HCT116 (cell line): ENCODE measurements around the gene FSHR. TPM values are rescaled to one million over a fixed set of nuclear protein-coding genes. Genes with fewer than 3 reads are reported as not detected.

ENCODE experiments used
- ATAC-seq: fragments of 200-7000 bp; cut with Tn5 transposase; 2 replicates; pipeline ENCODE4 v1.9.1; 2020; ENCODE audit warnings: mild to moderate bottlenecking, moderate library complexity
- BruUV-seq: library from RNA; stranded (reverse); fragments of 400-500 nt; replicated peaks from 2 replicates; lab custom pipeline; 2021; lab: Mats Ljungman, UMichigan
- CTCF ChIA-PET: fragments of 300-600 bp; sonication (Branson Sonifier 250); formaldehyde crosslinking; loops from one replicate; lab custom pipeline; 2021; ENCODE audit warnings: antibody characterized with exemption; lab: Charles Lee
- POLR2A ChIA-PET: fragments of 300-600, 350-600 bp; sonication (Branson Sonifier 250); formaldehyde crosslinking; loops from one replicate; lab custom pipeline; 2021; ENCODE audit warnings: antibody characterized with exemption; lab: Charles Lee
- RAD21 ChIA-PET, 2 experiments: fragments of 300-600 bp; sonication (Branson Sonifier 250); formaldehyde crosslinking; loops; one replicate each; lab custom pipeline; 2023; ENCODE audit warnings: low total read pairs in 2 of 2; ENCODE audit not compliant: uncharacterized antibody in 2 of 2, unreplicated experiment in 2 of 2, low non-redundant PET in 1 of 2; lab: Charles Lee
- DNase-seq: peaks from one replicate; pipeline ENCODE4 v3.0.0-alpha.2; 2010; ENCODE audit warnings: low read depth, low spot score
- H2AFZ ChIP-seq: fragments of 200-600 bp; shearing (Covaris generic), sonication (generic); 2 replicates; pipeline ENCODE4 v1.6.1; 2017; ENCODE audit warnings: low read depth, mixed run types, mixed read lengths, antibody characterized with exemption, low read length; ENCODE audit not compliant: poor library complexity, severe bottlenecking
- H3K27ac ChIP-seq: 2 replicates; pipeline ENCODE4 v1.5.1; 2012; ENCODE audit warnings: low read depth, low read length
- H3K27me3 ChIP-seq: fragments of 200-600 bp; sonication (generic); 2 replicates; pipeline ENCODE4 v1.6.1; 2016; ENCODE audit warnings: mixed run types, low read length, mixed read lengths; ENCODE audit not compliant: insufficient read depth
- H3K36me3 ChIP-seq, 2 experiments: fragments of 200-500 bp in 1 of 2; fragments of 200-600 bp in 1 of 2; sonication (Bioruptor generic) in 1 of 2; sonication (generic) in 1 of 2; 2 replicates each; pipeline versions ENCODE4 v1.5.1 to v1.6.1; 2014 to 2016; ENCODE audit warnings: low read length in 2 of 2, inconsistent platforms in 1 of 2, mixed read lengths in 1 of 2, mixed run types in 1 of 2; ENCODE audit not compliant: insufficient read depth in 2 of 2, control insufficient read depth in 1 of 2
- H3K4me1 ChIP-seq, 2 experiments: fragments of 200-600 bp in 1 of 2; sonication (generic) in 1 of 2; 2 replicates each; pipeline versions ENCODE4 v1.5.1 to v1.6.1; 2012 to 2017; ENCODE audit warnings: low read length in 2 of 2, inconsistent platforms in 1 of 2, mild to moderate bottlenecking in 1 of 2, mixed read lengths in 1 of 2, mixed run types in 1 of 2, moderate library complexity in 1 of 2; ENCODE audit not compliant: insufficient read depth in 2 of 2, control insufficient read depth in 1 of 2
- H3K4me2 ChIP-seq: fragments of 200-600 bp; sonication (generic); 2 replicates; pipeline ENCODE4 v1.6.1; 2017; ENCODE audit warnings: mixed run types, low read length, mixed read lengths
- H3K4me3 ChIP-seq, 2 experiments: fragments of 200-600 bp in 1 of 2; sonication (generic) in 1 of 2; replicated peaks in 1 of 2; 2 replicates each; pipeline ENCODE4 v1.5.1; 2011 to 2016; ENCODE audit warnings: low read length in 2 of 2, control low read depth in 1 of 2, low read depth in 1 of 2, mild to moderate bottlenecking in 1 of 2, mixed read lengths in 1 of 2, mixed run types in 1 of 2
- H3K79me2 ChIP-seq: fragments of 200-600 bp; sonication (generic); 2 replicates; pipeline ENCODE4 v1.6.1; 2017; ENCODE audit warnings: mild to moderate bottlenecking, mixed run types, low read length, moderate library complexity, mixed read lengths; ENCODE audit not compliant: insufficient read depth
- H3K9ac ChIP-seq: fragments of 200-600 bp; sonication (generic); 2 replicates; pipeline ENCODE4 v1.6.1; 2016; ENCODE audit warnings: low read length, mixed read lengths
- H3K9me2 ChIP-seq: fragments of 200-600 bp; sonication (generic), shearing (Covaris generic); 2 replicates; pipeline ENCODE4 v1.6.1; 2017; ENCODE audit warnings: mixed run types, mild to moderate bottlenecking, moderate library complexity; ENCODE audit not compliant: insufficient read depth
- H3K9me3 ChIP-seq, 2 experiments: fragments of 200-500 bp in 1 of 2; fragments of 200-600 bp in 1 of 2; sonication (Bioruptor generic) in 1 of 2; sonication (generic) in 1 of 2; 2 replicates each; pipeline ENCODE4 v1.6.1; 2014 to 2017; ENCODE audit warnings: low read length in 2 of 2, mixed read lengths in 2 of 2, inconsistent platforms in 1 of 2, low read depth in 1 of 2, mild to moderate bottlenecking in 1 of 2, mixed run types in 1 of 2, moderate library complexity in 1 of 2; ENCODE audit not compliant: control insufficient read depth in 1 of 2, insufficient read depth in 1 of 2
- H4K20me1 ChIP-seq: fragments of 200-600 bp; sonication (generic), shearing (Covaris generic); 2 replicates; pipeline ENCODE4 v1.6.1; 2017; ENCODE audit warnings: mixed run types, mild to moderate bottlenecking, moderate library complexity; ENCODE audit not compliant: insufficient read depth
- ATF3 ChIP-seq: IDR thresholded peaks from 2 replicates; pipeline ENCODE4 v1.6.1; 2012
- CTCF ChIP-seq, 3 experiments: fragments of 200-600 bp in 1 of 3; sonication (generic) in 1 of 3; IDR thresholded peaks in 2 of 3; conservative IDR thresholded peaks in 1 of 3; 2 replicates each; pipeline ENCODE4 v1.5.1; 2012 to 2017; ENCODE audit warnings: low read depth in 2 of 3, low read length in 2 of 3, antibody characterized with exemption in 1 of 3, borderline replicate concordance in 1 of 3, control low read depth in 1 of 3, mild to moderate bottlenecking in 1 of 3, mixed read lengths in 1 of 3, mixed run types in 1 of 3, moderate library complexity in 1 of 3; ENCODE audit not compliant: insufficient read depth in 1 of 3
- ELF1 ChIP-seq: IDR thresholded peaks from 2 replicates; pipeline ENCODE4 v1.6.1; 2012; ENCODE audit warnings: low read depth, borderline replicate concordance
- EZH2phosphoT487 ChIP-seq: fragments of 200-600 bp; IDR thresholded peaks from 2 replicates; pipeline ENCODE4 v1.6.1; 2018; ENCODE audit warnings: antibody characterized with exemption, borderline replicate concordance
- FOSL1 ChIP-seq: IDR thresholded peaks from 2 replicates; pipeline ENCODE4 v1.6.1; 2012; ENCODE audit warnings: low read depth
- MAX ChIP-seq: IDR thresholded peaks from 2 replicates; pipeline ENCODE4 v1.6.1; 2012
- POLR2A ChIP-seq: IDR thresholded peaks from 2 replicates; pipeline ENCODE4 v1.7.0; 2011; ENCODE audit warnings: borderline replicate concordance; ENCODE audit not compliant: insufficient read depth, insufficient read length; ENCODE audit errors: extremely low read depth
- POLR2AphosphoS5 ChIP-seq: IDR thresholded peaks from 2 replicates; pipeline ENCODE4 v1.6.1; 2011; ENCODE audit warnings: mild to moderate bottlenecking, low read depth, low read length, moderate library complexity
- RAD21 ChIP-seq: IDR thresholded peaks from 2 replicates; pipeline ENCODE4 v1.6.1; 2012; ENCODE audit warnings: low read depth, mild to moderate bottlenecking
- REST ChIP-seq: IDR thresholded peaks from 2 replicates; pipeline ENCODE4 v1.6.1; 2012; ENCODE audit warnings: low read depth
- SIN3A ChIP-seq: IDR thresholded peaks from 2 replicates; pipeline ENCODE4 v1.6.1; 2012; ENCODE audit warnings: low read depth
- SRF ChIP-seq: IDR thresholded peaks from 2 replicates; pipeline ENCODE4 v1.6.1; 2012; ENCODE audit warnings: low read depth
- ZFX ChIP-seq: fragments of 450-650 bp; IDR thresholded peaks from 2 replicates; pipeline ENCODE4 v1.6.1; 2017
- intact Hi-C: fragments of 100-400 bp; cut with micrococcal nuclease; formaldehyde crosslinking; loops from 2 replicates; pipeline ENCODE4 v1.10.0; 2022
- total RNA-seq: library from RNA; stranded (reverse); gene quantifications from one replicate; pipeline ENCODE4 v1.2.1, GENCODE V29; 2021; ENCODE audit not compliant: unreplicated experiment

Gene FSHR
- total RNA-seq, 1 experiment from 2014 or later: not detected

- ATAC-seq: no peak
- no peaks in the 10 kb centered on the region for H3K27me3 ChIP-seq
- CTCF ChIA-PET: no interaction called here
- no peaks in the 10 kb centered on the region for H4K20me1 ChIP-seq
- no peak overlapping the region for H3K9ac ChIP-seq
- no peak for DNase-seq
- H3K79me2 ChIP-seq: no peaks in the 10 kb centered on the region
- no TSS peak for BruUV-seq
- POLR2A ChIA-PET: no interaction called here
- no peak overlapping the region for H3K4me2 ChIP-seq
- H3K4me3 ChIP-seq: no peak overlapping the region
- H3K36me3 ChIP-seq: no peaks in the 10 kb centered on the region
- no peak overlapping the region for H3K27ac ChIP-seq
- no peak overlapping the region for H2AFZ ChIP-seq
- TF ChIP-seq ELF1: no peak
- no peak for TF ChIP-seq POLR2AphosphoS5
- no peak for TF ChIP-seq CTCF (IDR thresholded peaks at IDR 0.05 in 2 of 3, conservative IDR thresholded peaks at IDR 0.05 in 1 of 3; ENCODE audit: borderline replicate concordance in 1 of 3, insufficient read depth in 1 of 3, low read depth in 2 of 3, low read length in 2 of 3)
- TF ChIP-seq FOSL1: no peak
- H3K4me1 ChIP-seq: no peaks in the 10 kb centered on the region
- no peaks in the 10 kb centered on the region for H3K9me2 ChIP-seq
- H3K9me3 ChIP-seq: no peaks in the 10 kb centered on the region
- intact Hi-C loops: no loop called here
- RAD21 ChIA-PET: no interaction called here
These were observed 170.8 kb downstream of the FSHR start for GRCh38 chr2:48983551-48983950.

- Histone ChIP-seq H3K4me3 (no peak overlapping the region), H4K20me1 (no peaks in the 10 kb centered on the region), H3K4me2 (no peak overlapping the region), H3K27ac (no peak overlapping the region), H3K79me2 (no peaks in the 10 kb centered on the region), H3K27me3 (no peaks in the 10 kb centered on the region), H3K4me1 (no peaks in the 10 kb centered on the region), H3K9me2 (no peaks in the 10 kb centered on the region), H3K9ac (no peak overlapping the region), H3K36me3 (no peaks in the 10 kb centered on the region), H3K9me3 (no peaks in the 10 kb centered on the region), H2AFZ (no peak overlapping the region)
- no TSS peak for BruUV-seq
- ChIA-PET CTCF (no interaction called here), POLR2A (no interaction called here), RAD21 (no interaction called here)
- no peak for ATAC-seq
- DNase-seq: no peak
- intact Hi-C loops: no loop called here
- no peak for TF ChIP-seq RAD21
- TF ChIP-seq EZH2phosphoT487: no peak
- no peak for TF ChIP-seq SRF
- TF ChIP-seq POLR2AphosphoS5: no peak
- TF ChIP-seq POLR2A: no peak
- no peak for TF ChIP-seq MAX
- TF ChIP-seq SIN3A: no peak
- TF ChIP-seq REST: no peak
- no peak for TF ChIP-seq ATF3
- no peak for TF ChIP-seq ZFX
These were observed 171.4 kb downstream of the FSHR start for GRCh38 chr2:48982887-48983435.
